Stimulated activated CD8-positive, alpha-beta memory T cell treated with anti-CD3 and anti-CD28 coated beads, Interleukin-7, amount 100 ng/mL, for 48 hours (primary cell): Measurements from ENCODE around the gene KRT85.

Source experiments
- DNase-seq, 2 donors: peaks; one replicate each; pipeline ENCODE4 v3.0.0-alpha.2; 2020; ENCODE audit warnings: low read depth in 1 of 2; ENCODE audit errors: extremely low read depth in 1 of 2

KRT85 gene

DNA sequence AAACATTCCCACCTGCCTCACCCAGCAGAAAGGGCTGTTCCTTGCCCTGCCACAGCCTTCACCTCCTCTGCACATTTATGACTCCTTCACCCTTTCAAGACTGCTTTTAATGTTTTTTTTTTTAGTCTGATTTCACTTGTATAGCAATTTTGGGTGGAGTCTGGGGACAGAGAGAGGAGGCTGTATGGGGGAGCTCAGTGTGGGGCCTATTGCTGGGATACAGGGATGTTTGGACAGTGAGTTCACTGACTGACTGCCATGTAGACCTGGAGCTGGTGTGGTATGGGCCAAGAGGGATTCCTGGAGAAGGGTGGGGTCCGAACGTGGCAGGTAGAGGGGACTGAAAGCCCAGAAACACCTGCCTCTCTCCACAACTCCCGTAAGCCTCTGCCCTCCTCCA is 1.9 kb upstream of the KRT85 start:
- no peak for DNase-seq

DNA sequence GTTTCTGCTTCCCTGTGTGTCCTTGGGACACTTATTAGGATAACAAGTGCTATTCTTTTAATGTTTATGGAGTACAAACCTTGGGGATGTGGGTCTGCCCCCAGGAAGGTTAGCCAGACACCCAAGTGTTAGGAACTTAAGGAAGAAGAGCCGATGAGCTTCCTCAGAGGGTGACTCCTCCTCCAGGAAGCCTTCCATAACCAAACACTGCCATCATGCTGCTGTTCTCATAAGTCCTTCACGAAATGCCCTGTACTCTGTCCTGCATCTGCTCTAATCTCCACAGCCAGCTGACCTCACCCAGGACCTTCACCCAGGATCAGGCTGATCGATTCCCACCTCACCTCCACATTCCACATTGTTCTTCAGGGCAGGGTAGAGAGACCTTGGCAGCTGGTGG is 1.2 kb upstream of the KRT85 start:
- no peak for DNase-seq

DNA sequence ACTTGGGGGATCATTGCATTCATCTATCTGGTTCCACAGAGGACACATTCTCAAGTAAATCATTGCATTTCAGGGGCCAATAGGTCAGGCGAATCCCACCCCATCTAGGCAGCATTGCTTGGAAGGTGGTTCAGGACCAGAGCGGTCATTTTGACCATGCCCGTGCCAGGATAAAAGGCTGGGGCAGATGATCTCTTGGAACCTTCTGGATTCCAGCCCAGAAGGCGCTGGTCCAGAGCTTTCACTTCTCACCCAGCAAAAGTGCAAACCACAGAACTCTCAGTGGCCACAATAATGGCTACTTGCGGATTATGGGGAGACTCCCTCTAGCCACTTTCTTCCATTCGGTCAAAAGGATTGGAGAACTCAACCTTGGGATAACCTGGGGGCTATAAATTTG is 595 bp upstream of the KRT85 start:
- no peak for DNase-seq

DNA sequence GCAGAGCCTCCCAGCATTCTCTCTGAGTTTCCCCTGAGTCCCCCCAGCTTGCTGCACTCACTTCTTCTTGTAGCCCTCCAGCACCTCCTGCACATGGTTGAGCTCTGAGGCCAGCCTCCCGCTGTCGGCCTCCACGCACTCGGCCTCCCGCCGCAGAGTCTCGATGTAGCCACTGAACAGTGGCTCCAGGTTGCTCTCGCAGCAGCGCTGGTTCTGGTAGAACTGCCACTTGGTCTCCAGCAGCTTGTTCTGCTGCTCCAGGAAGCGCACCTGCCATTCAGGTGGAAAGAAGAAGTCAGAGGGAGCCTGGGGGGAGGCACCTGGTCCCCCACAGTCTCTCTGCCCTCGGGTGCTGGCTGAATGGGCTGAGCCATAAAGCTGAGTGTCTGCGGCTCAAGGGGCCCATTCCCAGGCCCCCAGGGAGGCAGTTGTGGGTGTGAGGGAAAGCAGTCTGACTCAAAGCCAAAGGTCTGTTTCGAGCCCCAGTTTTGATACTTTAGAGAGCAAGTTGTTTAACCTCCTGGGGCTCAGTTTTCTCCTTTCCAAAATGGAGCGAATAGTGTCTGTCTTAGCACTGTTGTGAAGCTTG is 2.3 kb downstream of the KRT85 start:
- DNase-seq: no peak

DNA sequence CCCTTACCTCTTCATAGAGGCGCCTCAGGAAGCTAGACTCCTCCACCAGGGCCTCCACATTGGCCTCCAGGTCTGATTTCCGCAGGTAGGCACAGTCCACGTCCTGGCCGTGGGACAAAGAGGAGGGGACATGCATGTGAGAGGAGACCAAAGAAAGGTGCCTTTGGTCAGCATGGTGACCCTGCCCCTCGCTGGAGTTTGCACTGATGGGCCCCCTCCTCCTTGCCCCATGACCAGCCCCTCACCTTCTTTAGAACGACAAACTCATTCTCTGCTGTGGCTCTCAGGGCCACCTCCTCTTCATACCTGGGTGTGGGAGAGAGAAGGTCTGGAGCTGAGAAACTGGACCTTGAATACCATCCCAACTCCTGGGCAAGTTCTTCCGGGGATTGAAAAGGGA is 3.2 kb downstream of the KRT85 start:
- no peak for DNase-seq

DNA sequence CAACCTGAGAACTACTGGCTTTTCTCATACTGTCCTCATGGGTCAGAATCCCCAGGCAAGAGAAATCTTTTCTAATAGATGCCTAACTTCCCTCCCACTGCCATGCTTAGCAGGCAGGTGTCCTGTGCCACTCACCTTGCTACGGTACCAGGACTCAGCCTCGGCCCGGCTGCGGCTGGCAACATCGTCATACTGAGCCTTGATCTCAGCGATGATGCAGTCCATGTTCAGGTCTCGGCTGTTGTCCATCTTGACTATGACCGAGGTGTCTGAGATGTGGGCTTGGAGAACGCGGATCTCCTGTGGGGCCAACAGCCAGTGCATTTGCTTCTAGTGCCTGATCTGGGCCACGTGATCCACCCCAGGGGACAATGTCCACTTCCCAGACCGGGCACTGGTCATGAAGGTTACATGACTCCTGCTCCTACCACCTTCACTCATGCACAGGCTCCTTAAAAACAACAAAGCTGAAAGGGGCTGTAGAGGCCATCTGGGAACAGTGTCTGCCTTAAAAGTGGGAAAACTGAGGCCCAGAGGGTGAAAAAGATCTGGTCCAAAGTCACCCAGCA is 4.1 kb downstream of the KRT85 start:
- DNase-seq: no peak

DNA sequence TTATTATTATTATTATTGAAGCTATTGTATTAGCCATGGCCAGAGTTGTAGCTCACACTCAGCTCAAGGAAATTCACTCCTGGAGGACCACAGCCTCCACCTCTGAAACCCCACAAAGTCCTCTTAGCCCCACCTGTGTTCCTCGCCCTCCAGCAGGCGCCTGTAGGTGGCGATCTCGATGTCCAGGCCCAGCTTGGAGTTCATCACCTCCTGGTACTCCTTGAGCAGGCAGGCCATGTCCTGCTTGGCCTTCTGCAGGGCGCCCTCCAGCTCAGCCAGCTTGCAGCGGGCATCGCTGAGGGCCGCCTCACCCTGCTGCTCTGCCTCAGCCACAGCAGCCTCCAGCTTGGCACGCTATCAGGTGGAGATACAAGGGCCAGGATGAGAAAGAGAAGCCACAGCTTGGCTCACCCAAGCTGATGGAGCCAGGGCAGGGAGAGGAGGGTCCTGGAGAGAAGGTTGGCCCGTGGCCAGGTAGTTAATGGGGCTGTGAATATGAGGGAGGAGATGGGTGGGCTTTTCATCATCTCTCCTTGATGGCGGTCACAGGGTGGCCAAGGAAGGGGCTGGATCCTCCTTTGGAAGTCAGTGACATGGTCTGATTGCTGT is 5.1 kb downstream of the KRT85 start:
- DNase-seq: no peak

DNA sequence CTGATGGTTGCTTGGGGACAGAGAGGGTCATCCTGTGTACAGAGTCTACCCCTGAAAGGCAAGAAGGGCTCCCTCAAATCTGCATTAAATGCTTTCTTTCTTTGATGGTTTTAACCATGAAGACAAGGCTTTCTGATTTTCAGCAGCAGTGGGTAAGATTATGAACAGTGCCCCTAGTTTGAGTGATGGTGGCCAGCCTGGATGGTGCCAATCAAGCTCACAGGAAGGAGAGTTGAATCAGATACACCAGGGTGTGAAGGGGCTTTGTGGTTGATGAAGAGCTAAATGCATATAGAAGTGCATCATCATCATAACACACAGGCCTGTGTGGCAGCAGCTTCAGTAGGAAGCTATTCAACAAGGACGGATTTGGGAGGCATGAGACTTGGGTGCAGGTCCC is 5.7 kb downstream of the KRT85 start:
- DNase-seq: no peak

DNA sequence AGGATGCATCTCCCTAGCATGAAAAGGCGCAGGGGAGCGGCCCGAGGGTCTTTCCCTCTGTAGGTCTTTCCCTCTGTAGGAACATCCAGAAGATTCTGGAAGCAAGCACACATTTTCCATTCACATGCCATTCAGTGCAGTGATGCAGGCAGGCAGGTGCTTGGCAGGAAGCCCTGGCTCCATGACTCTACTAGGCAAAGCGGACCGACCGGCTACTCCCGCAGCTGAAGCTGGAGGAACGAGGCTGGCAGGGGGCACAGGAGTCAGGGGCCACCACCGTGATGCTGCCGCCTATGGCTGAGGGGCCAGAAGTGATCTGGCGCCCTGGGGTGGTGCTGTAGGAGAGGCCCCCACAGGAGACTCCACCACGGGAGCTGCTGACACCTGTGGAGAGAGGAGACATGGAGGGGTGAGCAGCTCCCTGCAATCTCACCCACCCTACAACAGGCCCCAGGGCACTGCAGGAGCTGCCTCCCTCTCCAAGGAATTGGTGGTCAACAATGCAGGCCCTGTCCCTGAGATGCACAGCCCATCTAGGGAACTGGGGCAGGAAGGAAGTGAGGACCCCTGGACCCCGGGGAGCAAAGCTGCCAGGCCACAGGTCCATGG is 6.5 kb downstream of the KRT85 start:
- no peak for DNase-seq

DNA sequence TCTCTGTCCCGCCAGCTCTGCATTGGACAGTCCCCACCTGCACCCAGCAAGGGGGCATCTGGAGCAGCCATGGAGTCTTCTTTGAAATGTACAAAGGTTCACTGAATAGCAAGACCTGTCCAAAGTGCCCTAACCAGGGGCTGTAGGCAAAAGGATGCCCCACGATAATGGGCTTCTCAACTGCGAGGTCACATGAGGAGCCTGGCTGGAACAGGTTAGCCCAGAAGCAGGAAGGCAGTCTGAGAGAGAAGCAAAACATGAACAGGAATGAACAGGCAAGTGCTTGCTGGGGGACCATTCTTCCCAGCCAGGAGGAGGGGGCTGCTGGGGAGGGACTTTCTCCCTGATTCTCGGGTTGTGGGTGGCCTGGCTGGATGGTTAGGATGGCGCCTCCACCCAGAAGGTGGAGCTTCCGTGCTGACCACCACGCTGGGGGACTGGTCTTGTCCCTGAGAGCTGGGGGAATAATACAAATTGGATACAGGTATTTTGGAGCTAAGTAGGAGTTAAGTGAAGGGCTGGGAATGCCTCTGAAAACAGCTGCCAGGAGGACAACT is 7.1 kb downstream of the KRT85 start:
- DNase-seq: no peak

DNA sequence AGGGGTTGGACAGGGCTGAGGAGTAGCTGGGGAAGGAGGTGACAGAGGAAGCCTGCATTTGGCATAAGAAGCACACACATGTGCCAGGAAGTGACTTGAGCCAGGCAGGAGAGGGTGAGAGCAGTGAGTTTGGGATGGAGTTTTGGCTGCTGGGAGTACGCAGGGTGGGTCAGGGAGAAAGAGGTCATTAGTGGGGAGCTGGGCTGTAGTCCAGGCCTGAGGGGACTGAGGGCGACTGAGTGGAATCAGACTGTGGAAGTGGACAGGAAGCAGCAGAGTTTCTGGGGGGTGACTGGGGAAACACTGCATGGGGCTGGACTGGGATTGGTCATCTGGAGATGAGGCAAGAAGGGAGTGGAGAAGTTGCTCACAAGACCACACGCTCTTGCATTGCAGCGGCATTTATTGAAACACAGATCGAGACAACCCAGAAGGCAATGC is 7.6 kb downstream of the KRT85 start:
- no peak for DNase-seq

DNA sequence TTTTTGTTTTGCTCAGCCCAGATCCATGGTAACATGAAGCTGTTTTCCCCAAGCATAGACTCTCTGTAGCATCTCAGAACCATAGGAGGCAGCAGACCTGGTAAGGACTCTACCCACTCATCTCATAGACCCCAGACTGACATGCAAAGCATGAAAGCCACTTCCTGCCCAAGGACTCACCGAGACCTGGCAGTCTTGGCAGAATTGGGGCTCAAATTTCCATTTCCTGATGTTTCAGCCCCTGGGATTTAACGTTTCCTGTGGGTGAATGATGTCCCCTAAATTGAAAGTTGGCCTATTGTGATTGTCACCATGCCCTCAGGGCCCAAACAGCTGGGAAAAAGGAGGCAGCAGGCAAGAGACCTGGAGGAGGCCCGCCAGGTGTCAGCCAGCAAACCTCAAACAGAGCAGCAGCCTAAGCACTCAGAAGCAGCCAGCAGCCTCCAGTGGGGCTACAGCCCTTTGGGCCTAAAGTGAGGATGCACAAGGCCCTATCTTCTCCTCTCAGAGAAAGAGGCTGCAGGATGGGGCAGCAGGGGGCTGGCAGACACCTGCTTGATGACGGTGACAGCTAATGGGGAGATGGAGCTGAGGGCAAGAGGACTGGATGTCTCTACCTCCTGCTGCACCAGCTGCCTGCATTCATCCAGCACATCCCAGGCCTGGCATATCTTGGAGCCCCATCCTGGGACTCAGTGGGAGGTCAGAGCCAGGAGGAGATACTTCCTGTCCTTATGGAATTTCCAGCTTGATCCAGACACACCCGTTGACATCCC is 8.5 kb downstream of the KRT85 start:
- DNase-seq: peak; percentile 8 to 17

DNA sequence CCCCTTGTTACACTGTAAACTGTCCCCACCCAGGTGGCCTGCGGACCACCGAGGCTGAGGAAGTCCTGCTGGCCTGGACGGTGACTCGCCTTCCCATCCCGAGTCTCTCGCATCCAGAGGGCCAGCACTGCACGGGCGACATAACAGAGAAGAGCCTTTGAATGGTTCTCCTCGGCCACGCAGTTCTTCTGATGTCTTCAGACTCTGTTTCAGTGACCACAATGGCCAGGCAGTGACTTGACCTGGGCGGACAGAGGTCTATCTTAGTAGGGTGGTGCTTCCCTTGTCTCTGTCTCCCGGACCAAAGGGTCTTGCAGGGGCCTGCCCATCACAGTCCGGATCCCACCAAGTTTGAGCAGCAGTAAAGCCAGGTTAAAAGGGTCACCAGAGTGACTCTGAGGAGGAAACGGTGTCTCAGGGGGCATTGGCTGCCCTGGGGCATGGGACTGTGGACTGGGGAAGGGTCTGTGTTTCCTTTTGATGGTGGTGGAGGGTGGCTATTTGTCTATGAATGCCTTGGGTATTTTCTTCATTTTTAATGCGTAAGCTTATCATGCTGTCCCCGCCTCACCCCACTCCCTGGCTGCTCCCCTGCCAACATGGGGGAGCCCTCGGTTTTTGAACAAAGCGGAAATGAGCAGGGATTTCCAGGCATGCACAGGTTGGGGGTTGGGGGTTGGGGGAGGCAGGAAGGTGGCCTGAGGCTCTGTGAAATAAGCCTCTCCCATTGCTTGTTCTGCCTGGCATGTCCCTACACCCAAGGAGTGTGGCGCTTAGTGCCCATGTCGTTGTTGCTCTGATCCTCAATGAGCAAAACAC is 10.3 kb downstream of the KRT85 start:
- no peak for DNase-seq

DNA sequence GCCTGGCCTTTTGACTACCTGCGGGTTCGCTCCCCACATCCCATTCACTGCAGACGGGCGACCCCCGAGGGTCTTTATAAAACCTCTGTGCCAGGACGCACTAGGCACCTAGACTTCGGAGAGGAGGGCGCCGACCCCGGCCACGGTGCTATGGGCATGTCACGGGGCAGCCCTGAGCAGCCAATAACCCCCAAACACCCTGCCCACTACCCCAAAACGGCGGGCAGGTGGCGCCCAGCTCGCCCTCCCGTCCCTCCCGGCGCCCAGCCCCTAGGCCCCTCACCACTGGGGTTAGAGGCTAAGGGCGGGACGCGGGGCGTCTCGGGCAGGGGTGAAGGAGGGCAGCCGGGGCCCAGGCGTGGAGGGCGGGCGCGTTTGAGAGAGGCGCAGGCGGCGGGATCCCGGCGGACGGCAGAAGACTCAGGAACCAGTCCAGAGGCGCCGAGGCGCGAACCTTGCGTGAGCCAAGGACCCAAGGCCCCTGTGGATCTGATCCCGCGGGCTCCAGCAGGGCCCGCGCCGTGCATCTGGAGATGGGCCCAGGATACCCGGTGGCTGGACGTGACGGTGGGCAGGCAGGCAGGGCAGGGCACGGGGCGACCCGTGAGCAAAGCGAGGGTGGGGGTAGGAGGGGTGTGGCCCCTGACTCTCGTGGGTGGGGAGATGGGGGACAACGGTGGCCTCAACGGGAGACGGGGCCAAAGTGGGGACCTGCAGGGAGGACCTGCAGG is 11.1 kb downstream of the KRT85 start:
- DNase-seq: no peak

DNA sequence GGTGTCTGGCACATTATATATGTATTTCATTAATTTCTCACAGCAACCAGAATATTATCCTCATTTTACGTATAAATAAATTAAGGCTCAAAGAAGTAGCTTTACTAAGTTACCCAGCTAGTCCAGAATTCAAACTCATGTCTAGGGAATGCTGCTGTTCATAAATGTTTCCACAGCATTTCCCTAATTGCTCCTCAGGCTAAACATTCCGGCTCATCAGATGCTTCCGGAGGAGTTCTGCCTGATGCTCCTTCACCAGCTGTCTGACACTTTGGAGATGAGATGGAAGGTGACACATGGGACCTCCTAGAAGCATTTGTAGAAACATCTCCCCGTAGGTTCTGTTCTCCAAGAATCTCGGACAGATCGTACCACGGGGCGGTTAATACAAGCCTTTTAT is 12.1 kb downstream of the KRT85 start:
- no peak for DNase-seq

DNA sequence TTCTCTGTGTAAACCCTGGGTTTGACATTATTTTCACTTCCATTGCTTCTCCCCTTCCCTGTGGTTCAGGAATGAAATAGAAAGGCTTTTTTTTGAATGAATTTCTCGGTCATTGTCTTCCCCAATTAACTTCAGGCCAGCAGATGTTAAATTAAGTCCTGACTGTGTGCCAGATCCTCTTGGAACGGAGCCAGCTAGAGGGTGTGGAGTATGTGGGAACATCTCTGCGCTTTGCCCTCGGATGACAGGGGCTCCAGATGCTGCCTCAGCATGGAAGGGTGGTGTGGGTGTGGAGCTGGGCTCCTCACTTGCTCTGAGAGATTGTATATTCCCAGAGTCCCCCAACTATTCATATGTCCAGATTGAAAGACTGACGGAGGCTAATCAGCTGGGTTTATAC is 13.1 kb downstream of the KRT85 start:
- no peak for DNase-seq

DNA sequence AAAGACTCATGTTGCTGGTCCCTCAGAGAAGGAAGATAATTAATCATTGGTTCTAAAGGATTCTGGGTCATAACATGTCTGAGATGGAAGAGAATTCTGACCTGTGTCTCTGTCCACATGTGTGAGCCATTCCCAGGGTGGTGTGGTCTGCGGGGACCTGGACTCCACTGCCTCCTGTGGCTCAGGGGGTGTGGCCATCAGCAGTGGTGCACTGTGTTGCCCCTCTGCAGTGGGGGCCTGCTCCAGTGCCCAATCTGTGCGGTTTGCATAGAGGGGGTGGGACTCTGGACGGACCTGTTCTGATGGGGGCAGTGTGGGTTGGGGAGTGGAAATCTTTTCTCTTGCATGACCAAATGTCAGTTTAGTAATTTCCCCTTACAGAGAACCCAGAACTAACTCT is 13.5 kb downstream of the KRT85 start:
- no peak for DNase-seq

DNA sequence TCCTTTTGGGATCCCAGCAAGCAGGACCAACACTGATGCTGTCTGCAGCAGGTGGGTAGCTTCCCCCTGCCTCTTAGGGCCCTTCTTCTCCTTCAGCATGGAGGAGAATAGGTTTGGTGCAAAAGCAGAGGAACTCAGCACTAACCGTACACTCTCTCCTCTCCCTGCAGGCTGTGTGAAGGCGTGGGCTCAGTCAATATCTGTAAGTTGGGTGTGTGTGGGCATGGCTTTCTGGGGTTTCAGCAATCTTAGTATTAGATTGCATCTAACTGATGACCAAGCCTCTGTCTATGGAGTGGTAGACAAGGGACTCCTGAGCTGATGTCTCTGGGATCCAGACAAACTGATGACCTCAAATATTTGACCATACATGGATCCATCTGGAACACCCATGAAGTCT is 14.3 kb downstream of the KRT85 start:
- DNase-seq: no peak

DNA sequence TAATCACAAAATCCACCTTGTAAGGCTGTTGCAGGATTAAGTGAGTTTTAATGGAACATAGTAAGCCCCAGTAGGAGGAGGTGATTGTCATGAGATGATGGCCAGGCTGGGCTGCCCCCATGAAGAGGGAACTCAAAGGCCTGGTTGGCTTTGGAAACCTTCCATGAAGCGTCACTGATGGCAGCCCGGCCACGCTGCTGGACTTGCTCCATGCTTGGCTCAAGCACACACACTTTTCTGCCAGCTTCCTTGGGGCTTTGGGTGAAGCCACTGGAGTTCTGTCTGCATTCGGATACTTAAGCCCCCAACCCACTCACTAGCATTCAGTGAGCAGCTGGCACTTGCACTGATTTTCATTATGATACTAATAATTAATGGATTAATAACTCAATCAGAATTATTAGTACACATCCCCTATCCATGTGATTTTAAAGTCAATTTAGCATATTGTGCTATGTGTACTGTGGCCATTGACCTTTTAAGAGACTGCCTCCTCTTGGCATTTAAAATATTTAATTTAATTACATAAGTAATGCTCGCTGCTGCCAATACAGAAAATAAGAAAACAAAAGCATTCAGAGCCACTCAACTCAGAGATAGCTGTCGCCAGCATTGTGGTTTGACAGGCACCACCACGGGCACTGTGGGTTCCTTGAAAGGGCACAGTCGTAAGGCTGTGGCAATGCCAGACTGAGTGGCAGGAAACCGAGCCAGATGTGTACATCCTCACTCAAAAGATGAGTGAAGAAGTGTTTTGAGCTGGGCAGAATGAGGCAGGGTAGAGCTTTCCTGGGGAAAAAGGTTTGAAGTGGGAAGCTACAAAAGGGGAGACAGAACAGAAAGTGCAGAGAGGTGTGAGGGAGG is 15.9 kb downstream of the KRT85 start:
- DNase-seq: peak; percentile 16 to 23
